ENCODE measurements around the gene GCLM.
A peak's percentile ranks its signal among the peaks of the same experiment; 100 is the strongest.

GCLM gene

DNA sequence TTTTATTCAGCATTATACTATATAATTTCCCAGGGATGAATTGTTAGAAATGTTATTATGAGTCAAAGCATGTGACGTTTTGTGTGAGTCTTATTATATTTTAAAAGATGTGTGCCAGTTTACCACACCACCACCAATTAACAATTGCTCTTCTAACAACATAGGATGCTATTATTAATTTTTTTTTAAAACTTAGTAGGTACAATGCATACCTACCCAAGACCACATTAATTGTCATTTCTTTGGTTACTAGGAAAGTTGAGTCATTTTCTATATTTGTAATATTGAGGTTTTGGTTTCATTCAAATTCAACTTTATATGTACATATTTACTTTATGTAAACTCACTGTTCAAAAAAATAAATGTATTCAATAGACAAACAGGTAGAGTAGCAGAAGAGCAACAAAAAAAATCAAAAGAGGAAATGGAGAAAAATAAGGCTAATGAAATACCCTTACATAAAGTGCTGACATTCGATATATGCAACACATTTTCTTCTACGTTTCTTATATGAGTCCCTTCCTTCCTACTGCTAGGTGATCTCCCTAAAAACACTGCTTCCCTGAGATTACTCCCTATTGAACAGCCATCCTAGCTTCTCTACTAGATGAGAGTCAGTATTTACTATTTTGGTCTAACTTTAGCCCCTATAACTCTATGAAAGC is 9.6 kb downstream of the GCLM start:
- H3K4me3 ChIP-seq (replicated peaks; ENCODE audit: low read depth, low read length): no peak overlapping the region
- TF ChIP-seq, protein P1, sequence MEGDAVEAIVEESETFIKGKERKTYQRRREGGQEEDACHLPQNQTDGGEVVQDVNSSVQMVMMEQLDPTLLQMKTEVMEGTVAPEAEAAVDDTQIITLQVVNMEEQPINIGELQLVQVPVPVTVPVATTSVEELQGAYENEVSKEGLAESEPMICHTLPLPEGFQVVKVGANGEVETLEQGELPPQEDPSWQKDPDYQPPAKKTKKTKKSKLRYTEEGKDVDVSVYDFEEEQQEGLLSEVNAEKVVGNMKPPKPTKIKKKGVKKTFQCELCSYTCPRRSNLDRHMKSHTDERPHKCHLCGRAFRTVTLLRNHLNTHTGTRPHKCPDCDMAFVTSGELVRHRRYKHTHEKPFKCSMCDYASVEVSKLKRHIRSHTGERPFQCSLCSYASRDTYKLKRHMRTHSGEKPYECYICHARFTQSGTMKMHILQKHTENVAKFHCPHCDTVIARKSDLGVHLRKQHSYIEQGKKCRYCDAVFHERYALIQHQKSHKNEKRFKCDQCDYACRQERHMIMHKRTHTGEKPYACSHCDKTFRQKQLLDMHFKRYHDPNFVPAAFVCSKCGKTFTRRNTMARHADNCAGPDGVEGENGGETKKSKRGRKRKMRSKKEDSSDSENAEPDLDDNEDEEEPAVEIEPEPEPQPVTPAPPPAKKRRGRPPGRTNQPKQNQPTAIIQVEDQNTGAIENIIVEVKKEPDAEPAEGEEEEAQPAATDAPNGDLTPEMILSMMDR (IDR thresholded peaks at IDR 0.05; ENCODE audit: low read depth, low read length, missing control alignments): no peak

DNA sequence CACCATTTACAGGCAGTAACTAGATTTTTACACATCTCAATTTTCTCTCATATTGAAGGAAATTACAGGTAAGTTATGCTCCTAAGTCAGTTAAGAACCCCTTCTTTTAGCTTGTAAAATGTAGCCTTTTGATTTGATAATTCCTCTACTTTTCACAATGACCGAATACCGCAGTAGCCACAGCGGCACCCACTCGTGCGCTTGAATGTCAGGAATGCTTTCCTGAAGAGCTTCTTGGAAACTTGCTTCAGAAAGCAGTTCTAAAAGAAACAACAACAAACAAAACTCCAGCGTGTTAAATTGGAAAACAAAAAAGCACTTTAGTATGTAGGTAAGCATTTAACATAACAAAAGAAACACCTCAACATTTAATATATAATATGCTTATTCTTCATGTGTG is 20.3 kb downstream of the GCLM start:
- TF ChIP-seq, protein P1 (IDR thresholded peaks at IDR 0.05; ENCODE audit: low read depth, low read length, missing control alignments): no peak
- no peak overlapping the region for H3K4me3 ChIP-seq (replicated peaks; ENCODE audit: low read depth, low read length)
- DNase-seq (ENCODE audit: extremely low read depth, low read depth): no peak

More for the DNA sequence above, 9.6 kb downstream of the GCLM start:
- DNase-seq (ENCODE audit: extremely low read depth, low read depth): no peak

DNA sequence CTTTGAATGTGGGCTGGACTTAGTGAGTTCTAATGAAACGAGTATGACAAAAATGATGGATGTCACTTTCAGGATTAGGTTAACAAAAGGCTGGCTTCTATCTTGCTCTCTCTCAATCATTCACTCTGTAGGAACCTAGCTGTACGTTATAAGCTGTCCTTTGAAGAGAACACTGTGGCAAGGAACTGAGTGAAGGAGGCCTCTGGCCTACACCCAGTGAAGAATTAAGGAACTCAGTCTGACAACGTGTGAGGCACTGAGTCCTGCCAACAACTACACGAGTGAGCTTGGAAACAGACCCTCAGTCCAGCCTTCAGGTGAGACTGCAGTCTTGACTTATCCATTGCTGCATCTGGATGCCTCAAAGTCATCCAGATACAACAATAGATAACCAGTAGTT is 27.0 kb downstream of the GCLM start:
- TF ChIP-seq, protein P1 (IDR thresholded peaks at IDR 0.05; ENCODE audit: low read depth, low read length, missing control alignments): no peak
- DNase-seq (ENCODE audit: extremely low read depth, low read depth): no peak
- no peak overlapping the region for H3K4me3 ChIP-seq (replicated peaks; ENCODE audit: low read depth, low read length)

DNA sequence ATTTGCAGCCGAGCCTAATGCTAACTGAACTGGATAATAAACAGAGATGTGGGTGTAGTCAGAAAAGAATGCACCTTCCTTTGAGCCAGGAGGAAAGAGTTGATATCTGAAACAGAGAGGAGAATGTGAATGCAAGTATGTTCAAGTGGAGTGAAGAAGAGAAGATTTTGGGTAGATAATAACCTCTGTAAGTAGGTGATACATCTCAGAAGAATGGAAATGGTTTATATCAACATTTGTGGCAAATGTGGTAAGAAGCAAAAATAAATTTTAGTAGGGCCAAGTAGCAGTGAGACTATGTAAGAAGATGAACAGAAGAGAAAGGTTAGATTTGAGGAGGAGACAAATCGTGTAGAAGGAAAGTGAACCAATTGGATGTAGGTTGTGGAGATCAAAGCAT is 28.5 kb downstream of the GCLM start:
- no peak overlapping the region for H3K4me3 ChIP-seq (replicated peaks; ENCODE audit: low read depth, low read length)
- no peak for DNase-seq (ENCODE audit: extremely low read depth, low read depth)
- TF ChIP-seq, protein P1 (IDR thresholded peaks at IDR 0.05; ENCODE audit: low read depth, low read length, missing control alignments): no peak

DNA sequence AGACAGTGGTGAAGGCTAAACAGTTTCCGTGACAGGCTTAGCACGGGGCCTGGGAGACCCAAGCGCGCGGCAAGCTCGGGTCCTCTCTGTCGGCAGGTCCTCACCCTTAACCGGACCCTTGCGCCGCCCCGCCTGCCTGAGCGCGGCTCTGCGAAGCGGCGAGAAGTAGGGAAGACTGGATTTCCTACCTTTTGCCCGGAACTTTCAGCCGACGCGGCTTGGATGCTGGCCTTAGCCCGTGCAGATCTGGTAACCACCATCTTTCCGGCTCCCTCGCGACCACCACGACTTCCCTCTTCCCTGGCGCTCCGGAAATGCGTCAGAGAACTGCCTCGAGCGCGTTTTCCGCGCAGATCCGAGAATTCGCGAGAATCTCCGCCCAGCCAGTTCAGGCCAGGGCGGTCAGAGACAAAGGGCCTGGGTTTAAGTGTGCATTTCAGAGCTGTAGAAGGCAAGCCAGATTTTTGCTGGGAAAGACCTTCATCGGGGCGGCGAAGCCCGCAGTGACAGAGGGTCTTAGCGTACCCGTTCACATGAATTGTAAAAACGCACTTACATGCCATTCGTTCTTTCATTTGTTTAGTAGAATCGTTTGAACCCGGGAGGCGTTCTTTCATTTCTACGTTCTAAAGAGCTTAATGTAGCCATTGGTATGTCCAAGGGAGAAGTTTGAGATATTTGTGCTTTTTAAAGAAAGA is 30.2 kb downstream of the GCLM start, which contains the start of gene DNTTIP2:
DNTTIP2 (minus strand) TSS at position 318 of the 698 bp plus-strand sequence; CDS start at position 260, 58 bp downstream.
- H3K4me3 ChIP-seq (replicated peaks; ENCODE audit: low read depth, low read length): peak within 1 kb of the TSS; percentile 99
- peak; percentile 68 for DNase-seq (ENCODE audit: extremely low read depth, low read depth)
- TF ChIP-seq, protein P1 (IDR thresholded peaks at IDR 0.05; ENCODE audit: low read depth, low read length, missing control alignments): no peak

DNA sequence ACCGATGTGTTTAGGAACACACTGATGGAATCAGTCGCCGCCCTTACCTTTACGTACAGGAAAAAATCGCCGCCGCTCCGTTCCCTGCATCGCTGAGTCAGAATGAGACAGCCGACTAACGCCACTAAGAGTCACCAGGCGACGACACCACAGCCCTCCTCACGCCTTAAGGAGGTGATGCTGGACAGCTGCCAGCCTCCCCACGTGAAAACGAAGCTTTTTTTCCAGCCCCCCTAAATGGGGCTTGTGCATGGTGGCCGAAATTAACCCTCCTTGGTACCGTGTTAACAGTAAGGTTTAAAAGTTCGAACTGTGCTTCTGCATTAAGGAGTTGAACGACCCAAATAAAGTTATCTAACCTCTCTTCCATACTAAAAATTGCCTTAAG is 30.7 kb downstream of the GCLM start:
- DNase-seq (ENCODE audit: extremely low read depth, low read depth): no peak
- H3K4me3 ChIP-seq (replicated peaks; ENCODE audit: low read depth, low read length): peak overlapping the region; percentile 99
- TF ChIP-seq, protein P1 (IDR thresholded peaks at IDR 0.05; ENCODE audit: low read depth, low read length, missing control alignments): no peak

Data from HFF-Myc (cell line).